Trophoblast cell (in vitro differentiated cells and primary cell): ENCODE data around the gene RARB.

Experiments
- DNase-seq, 2 donors: peaks; one replicate each; pipeline ENCODE4 v3.0.0-alpha.2; 2016
- H2AFZ ChIP-seq: 2 replicates; pipeline ENCODE4 v1.6.1; 2013; ENCODE audit warnings: low read length, moderate library complexity, mild to moderate bottlenecking; ENCODE audit not compliant: insufficient read depth, poor library complexity
- H2AK5ac ChIP-seq: 2 replicates; pipeline ENCODE4 v1.6.1; 2013; ENCODE audit warnings: mild to moderate bottlenecking, low read length
- H2BK120ac ChIP-seq: 2 replicates; pipeline ENCODE4 v1.6.1; 2013; ENCODE audit warnings: low read length, mild to moderate bottlenecking, moderate library complexity; ENCODE audit not compliant: insufficient read depth, poor library complexity
- H2BK12ac ChIP-seq: 2 replicates; pipeline ENCODE4 v1.6.1; 2013; ENCODE audit warnings: mild to moderate bottlenecking, low read length, moderate library complexity
- H2BK5ac ChIP-seq: 2 replicates; pipeline ENCODE4 v1.6.1; 2013; ENCODE audit warnings: low read length, low read depth, moderate library complexity, mild to moderate bottlenecking; ENCODE audit not compliant: poor library complexity
- H3K14ac ChIP-seq: 2 replicates; pipeline ENCODE4 v1.6.1; 2013; ENCODE audit warnings: mild to moderate bottlenecking, low read length
- H3K18ac ChIP-seq: 2 replicates; pipeline ENCODE4 v1.6.1; 2013; ENCODE audit warnings: mild to moderate bottlenecking, low read length
- H3K23ac ChIP-seq: 2 replicates; pipeline ENCODE4 v1.6.1; 2013; ENCODE audit warnings: low read length
- H3K27ac ChIP-seq: 2 replicates; pipeline ENCODE4 v1.5.1; 2013; ENCODE audit warnings: low read depth, mild to moderate bottlenecking, inconsistent platforms, low read length, moderate library complexity
- H3K27me3 ChIP-seq: 2 replicates; pipeline ENCODE4 v1.6.1; 2013; ENCODE audit warnings: inconsistent platforms, mild to moderate bottlenecking, low read length, moderate library complexity; ENCODE audit not compliant: insufficient read depth
- H3K36me3 ChIP-seq, 2 experiments: 1 replicate in 1 of 2; 2 replicates in 1 of 2; pipeline ENCODE4 v1.6.1; 2013; ENCODE audit warnings: low read length in 2 of 2, mild to moderate bottlenecking in 2 of 2, moderate library complexity in 1 of 2; ENCODE audit not compliant: insufficient read depth in 2 of 2, control insufficient read depth in 1 of 2
- H3K4ac ChIP-seq: 2 replicates; pipeline ENCODE4 v1.6.1; 2013; ENCODE audit warnings: low read depth, mild to moderate bottlenecking, low read length, moderate library complexity
- H3K4me1 ChIP-seq, 2 experiments: 1 replicate in 1 of 2; 2 replicates in 1 of 2; pipeline ENCODE4 v1.6.1; 2013; ENCODE audit warnings: low read length in 2 of 2, mild to moderate bottlenecking in 2 of 2, moderate library complexity in 1 of 2; ENCODE audit not compliant: insufficient read depth in 2 of 2, control insufficient read depth in 1 of 2
- H3K4me2 ChIP-seq: 2 replicates; pipeline ENCODE4 v1.6.1; 2013; ENCODE audit warnings: inconsistent platforms, mild to moderate bottlenecking, low read length, moderate library complexity
- H3K4me3 ChIP-seq: 2 replicates; pipeline ENCODE4 v1.5.1; 2013; ENCODE audit warnings: mild to moderate bottlenecking, low read depth, low read length, inconsistent platforms
- H3K79me1 ChIP-seq: one replicate; pipeline ENCODE4 v1.6.1; 2013; ENCODE audit warnings: low read length
- H3K79me2 ChIP-seq: 2 replicates; pipeline ENCODE4 v1.6.1; 2013; ENCODE audit warnings: low read length, mild to moderate bottlenecking; ENCODE audit not compliant: control insufficient read depth, insufficient read depth, poor library complexity
- H3K9ac ChIP-seq: 2 replicates; pipeline ENCODE4 v1.6.1; 2013; ENCODE audit warnings: mild to moderate bottlenecking, low read length
- H3K9me3 ChIP-seq: 2 replicates; pipeline ENCODE4 v1.6.1; 2013; ENCODE audit warnings: low read depth, mild to moderate bottlenecking, control low read depth, inconsistent platforms, low read length; ENCODE audit not compliant: insufficient read depth
- H4K12ac ChIP-seq: 2 replicates; pipeline ENCODE4 v1.6.1; 2013; ENCODE audit warnings: low read depth, mild to moderate bottlenecking, low read length, moderate library complexity
- H4K8ac ChIP-seq: 2 replicates; pipeline ENCODE4 v1.6.1; 2013; ENCODE audit warnings: low read depth, mild to moderate bottlenecking, low read length, moderate library complexity
- H4K91ac ChIP-seq: one replicate; pipeline ENCODE4 v1.6.1; 2013; ENCODE audit warnings: low read depth, mild to moderate bottlenecking, low read length, moderate library complexity
- WGBS: extraction: QIAGEN DNeasy Blood & Tissue Kit; methylation state at CpG from one replicate; pipeline ENCODE4 v1.1.7; 2013; ENCODE audit warnings: missing lambda C conversion rate; ENCODE audit not compliant: insufficient read length, insufficient coverage; ENCODE audit errors: extremely low coverage; 5-methylcytosine and 5-hydroxymethylcytosine counted together

Gene RARB

GRCh38 chr3:25462495-25462894, 34.4 kb downstream of the RARB start:
- peak overlapping the region; percentile 21 for H3K18ac ChIP-seq

DNA sequence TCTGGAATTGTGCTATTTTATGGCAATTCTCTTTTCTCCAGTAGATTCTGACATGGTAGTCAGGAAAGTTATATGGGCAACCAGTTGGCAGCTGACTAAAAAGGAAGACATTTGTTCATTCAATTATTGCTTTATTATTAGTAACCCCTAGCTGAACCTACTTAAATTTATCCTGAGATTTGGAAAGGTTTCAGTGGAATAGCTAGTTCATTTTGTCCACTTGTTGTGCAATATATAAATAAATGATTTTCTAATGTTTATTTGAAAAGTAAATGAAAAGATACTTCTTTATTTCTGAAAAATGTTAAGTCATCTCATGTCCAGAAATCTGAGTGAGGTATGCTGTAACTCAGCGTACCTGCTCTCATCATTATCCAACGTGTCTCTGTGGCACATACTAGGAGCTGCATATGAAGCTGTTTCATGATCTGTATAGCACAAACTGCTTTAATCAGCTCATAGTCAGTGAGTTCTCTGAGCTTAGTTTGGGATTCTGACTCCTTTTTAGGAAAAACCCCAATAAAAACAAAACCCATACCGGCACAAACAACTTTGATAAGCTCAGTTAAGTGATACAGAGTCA, 35.9 kb downstream of the RARB start:
- Histone ChIP-seq H3K9ac (no peak overlapping the region), H3K23ac (no peak overlapping the region), H2AFZ (no peak overlapping the region), H3K79me1 (peaks cover 5% of the 10 kb centered on the region), H2BK5ac (no peak overlapping the region), H3K14ac (no peak overlapping the region), H4K91ac (no peak overlapping the region), H4K12ac (no peak overlapping the region), H3K4me2 (no peak overlapping the region), H3K27me3 (no peaks in the 10 kb centered on the region), H2BK120ac (no peak overlapping the region), H3K27ac (no peak overlapping the region), H2AK5ac (no peak overlapping the region), H3K79me2 (no peaks in the 10 kb centered on the region), H4K8ac (no peak overlapping the region), H3K4me3 (no peak overlapping the region), H3K36me3 (peaks cover 0 to 2% of the 10 kb centered on the region in 2 experiments), H3K4ac (no peak overlapping the region), H2BK12ac (no peak overlapping the region), H3K4me1 (peaks cover 5 to 7% of the 10 kb centered on the region in 2 experiments), H3K18ac (no peak overlapping the region), H3K9me3 (no peaks in the 10 kb centered on the region)
- DNase-seq, result no peak
- no CpG with 5 or more reads among the region's 3 CpGs for WGBS

More at GRCh38 chr3:25462495-25462894, 34.4 kb downstream of the RARB start:
- H3K9me3 ChIP-seq, result no peaks in the 10 kb centered on the region
- no peaks in the 10 kb centered on the region for H3K27me3 ChIP-seq
- H3K79me1 ChIP-seq, result peaks cover 3% of the 10 kb centered on the region
- peak overlapping the region; percentile 35 for H3K14ac ChIP-seq
- H3K4me1 ChIP-seq, result peaks cover 0 to 4% of the 10 kb centered on the region in 2 experiments
- no peak overlapping the region for H3K27ac ChIP-seq
- H2BK12ac ChIP-seq, result peak overlapping the region; percentile 52
- H3K4me2 ChIP-seq, result no peak overlapping the region
- no CpG with 5 or more reads among the region's 1 CpG for WGBS
- no peak overlapping the region for H2BK5ac ChIP-seq
- peaks cover 0 to 2% of the 10 kb centered on the region in 2 experiments for H3K36me3 ChIP-seq
- peak overlapping the region; percentile 20 for H4K91ac ChIP-seq
- H3K4ac ChIP-seq, result no peak overlapping the region
- peak overlapping the region; percentile 4 for H4K8ac ChIP-seq
- peak overlapping the region; percentile 36 for H2BK120ac ChIP-seq
- H4K12ac ChIP-seq, result no peak overlapping the region
- H3K4me3 ChIP-seq, result no peak overlapping the region
- peak overlapping the region; percentile 30 for H2AK5ac ChIP-seq
- H3K23ac ChIP-seq, result no peak overlapping the region
- H3K9ac ChIP-seq, result no peak overlapping the region
- no peak for DNase-seq
- no peak overlapping the region for H2AFZ ChIP-seq
- no peaks in the 10 kb centered on the region for H3K79me2 ChIP-seq

DNA sequence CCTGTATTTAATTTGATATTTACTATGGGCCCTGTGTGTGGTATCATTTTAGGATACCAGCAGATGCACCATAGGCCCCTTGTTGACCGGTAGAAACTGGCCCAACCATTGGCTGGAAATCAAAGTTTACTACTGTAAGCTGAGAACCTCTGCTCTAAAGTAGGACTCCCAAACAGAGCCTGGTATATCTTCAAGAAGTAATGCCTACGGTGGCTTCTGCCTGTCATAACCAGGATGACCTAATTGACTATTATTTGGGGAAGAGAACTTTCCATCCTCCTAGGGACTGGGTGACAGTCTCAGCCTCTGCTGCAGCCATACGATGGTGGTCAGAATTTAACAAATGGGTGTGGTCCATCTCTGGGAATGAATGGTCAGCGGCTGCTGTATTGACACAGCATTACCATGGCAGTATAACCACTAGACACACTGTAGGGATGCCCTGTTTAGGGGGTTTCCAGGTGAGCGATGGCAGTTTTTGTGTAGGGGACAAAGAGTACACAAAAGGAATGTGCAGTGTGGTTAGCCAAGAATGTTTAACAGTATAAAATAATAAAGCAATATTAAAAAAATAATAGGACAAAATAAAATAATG, 37.3 kb downstream of the RARB start:
- H3K9me3 ChIP-seq, result no peaks in the 10 kb centered on the region
- H3K27ac ChIP-seq, result no peak overlapping the region
- H4K91ac ChIP-seq, result no peak overlapping the region
- H3K9ac ChIP-seq, result no peak overlapping the region
- no peak overlapping the region for H3K14ac ChIP-seq
- no peak overlapping the region for H4K12ac ChIP-seq
- peak overlapping the region; percentile 20 for H2BK120ac ChIP-seq
- H3K36me3 ChIP-seq, result peaks cover 0 to 2% of the 10 kb centered on the region in 2 experiments
- no peak overlapping the region for H3K4me2 ChIP-seq
- DNase-seq, result no peak
- no peak overlapping the region for H4K8ac ChIP-seq
- H3K79me2 ChIP-seq, result no peaks in the 10 kb centered on the region
- no CpG with 5 or more reads among the region's 5 CpGs for WGBS
- no peak overlapping the region for H3K18ac ChIP-seq
- no peak overlapping the region for H2BK5ac ChIP-seq
- no peaks in the 10 kb centered on the region for H3K27me3 ChIP-seq
- H3K4ac ChIP-seq, result no peak overlapping the region
- H3K4me1 ChIP-seq, result peaks cover 5 to 10% of the 10 kb centered on the region in 2 experiments
- H2BK12ac ChIP-seq, result no peak overlapping the region
- H2AK5ac ChIP-seq, result no peak overlapping the region
- no peak overlapping the region for H2AFZ ChIP-seq
- no peak overlapping the region for H3K23ac ChIP-seq
- no peak overlapping the region for H3K4me3 ChIP-seq
- H3K79me1 ChIP-seq, result peaks cover 8% of the 10 kb centered on the region

DNA sequence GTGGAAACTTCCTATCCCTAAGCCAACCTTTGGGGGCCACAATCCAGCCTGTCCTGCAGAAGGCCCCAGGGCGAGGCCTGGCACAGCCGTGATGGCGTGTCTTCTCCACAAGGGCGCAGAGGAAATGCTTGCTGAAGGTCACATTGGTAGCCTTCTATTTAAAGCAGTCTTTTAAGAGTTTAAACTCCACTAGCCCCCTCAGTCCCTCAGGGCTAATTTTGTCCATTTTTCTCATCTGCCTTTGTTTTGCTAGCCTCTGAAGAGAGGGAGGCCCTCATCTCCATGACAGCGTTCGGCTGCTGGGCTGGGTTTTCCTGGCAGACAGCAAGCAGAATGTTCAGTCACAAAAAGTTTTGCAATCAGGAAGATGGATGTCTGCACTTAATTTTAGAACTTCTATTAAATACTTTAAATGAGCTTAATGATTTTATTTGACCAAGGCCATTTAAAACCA, 40.8 kb downstream of the RARB start:
- peaks cover 14% of the 10 kb centered on the region for H3K79me1 ChIP-seq
- peak overlapping the region; percentile 17 for H3K4ac ChIP-seq
- peak overlapping the region; percentile 59 for H2BK5ac ChIP-seq
- H4K8ac ChIP-seq, result peak overlapping the region; percentile 53
- H3K27me3 ChIP-seq, result no peaks in the 10 kb centered on the region
- H4K12ac ChIP-seq, result no peak overlapping the region
- H3K4me1 ChIP-seq, result peaks cover 5 to 8% of the 10 kb centered on the region in 2 experiments
- H3K27ac ChIP-seq, result peak overlapping the region; percentile 61
- no peak overlapping the region for H2BK120ac ChIP-seq
- no peak overlapping the region for H2AFZ ChIP-seq
- no CpG with 5 or more reads among the region's 6 CpGs for WGBS
- H3K79me2 ChIP-seq, result no peaks in the 10 kb centered on the region
- H2BK12ac ChIP-seq, result peak overlapping the region; percentile 63
- H3K4me2 ChIP-seq, result no peak overlapping the region
- H3K4me3 ChIP-seq, result no peak overlapping the region
- peak overlapping the region; percentile 62 for H3K14ac ChIP-seq
- no peaks in the 10 kb centered on the region for H3K9me3 ChIP-seq
- peak overlapping the region; percentile 33 for H3K18ac ChIP-seq
- no peak overlapping the region for H3K23ac ChIP-seq
- H3K36me3 ChIP-seq, result no peaks in the 10 kb centered on the region
- no peak for DNase-seq
- H4K91ac ChIP-seq, result peak overlapping the region; percentile 42
- H3K9ac ChIP-seq, result no peak overlapping the region
- H2AK5ac ChIP-seq, result peak overlapping the region; percentile 77
